Breast epithelium (tissue), 4 donors: ENCODE data around the gene NEO1. TPM values are rescaled to one million over a fixed set of nuclear protein-coding genes. Genes with fewer than 3 reads are reported as not detected.

Experiments
- DNase-seq, 2 donors: peaks; one replicate each; pipeline ENCODE4 v3.0.0-alpha.2; 2019; ENCODE audit warnings: low spot score in 2 of 2
- H3K27ac ChIP-seq, 2 donors: fragments of 200-600 bp; sonication (generic) in 1 of 2; one replicate each; pipeline ENCODE4 v1.5.1; 2016 to 2019; ENCODE audit warnings: mild to moderate bottlenecking in 1 of 2
- H3K27me3 ChIP-seq, 2 donors: fragments of 200-600 bp; sonication (generic) in 1 of 2; one replicate each; pipeline versions ENCODE4 v1.5.1 to v1.6.0; 2017 to 2019; ENCODE audit warnings: control low read depth in 1 of 2, mild to moderate bottlenecking in 1 of 2
- H3K36me3 ChIP-seq: fragments of 200-600 bp; one replicate; pipeline ENCODE4 v1.5.1; 2019
- H3K4me1 ChIP-seq, 2 donors: fragments of 200-600 bp; sonication (generic); one replicate each; pipeline ENCODE4 v1.5.1; 2016 to 2019; ENCODE audit warnings: control low read depth in 1 of 2
- H3K4me3 ChIP-seq, 3 donors: fragments of 200-600 bp; sonication (generic); 1 replicate in 2 of 3; 2 replicates in 1 of 3; pipeline ENCODE4 v1.5.1; 2016 to 2019; ENCODE audit warnings: mild to moderate bottlenecking in 3 of 3, moderate library complexity in 2 of 3
- H3K9me3 ChIP-seq, 2 donors: fragments of 200-600 bp; sonication (generic) in 1 of 2; one replicate each; pipeline ENCODE4 v1.5.1; 2016 to 2019; ENCODE audit warnings: control low read depth in 1 of 2
- POLR2A ChIP-seq: fragments of 450-650 bp; IDR thresholded peaks from one replicate; pipeline ENCODE4 v1.6.1; 2016; ENCODE audit warnings: antibody characterized with exemption, mild to moderate bottlenecking, moderate library complexity
- POLR2AphosphoS5 ChIP-seq, 3 donors: sonication (generic); formaldehyde crosslinking; IDR thresholded peaks; one replicate each; pipeline ENCODE4 v1.6.1; 2017; ENCODE audit warnings: antibody characterized with exemption in 3 of 3
- intact Hi-C: fragments of 100-400 bp; cut with DNase I; formaldehyde crosslinking; loops from one replicate; pipeline ENCODE4 v1.15.1; 2023; ENCODE audit warnings: low total_unique reads
- total RNA-seq, 3 donors: library from RNA; depleted of rRNA; stranded (reverse); fragments of >200 nt; gene quantifications; one replicate each; pipeline ENCODE4 v1.1.0, GENCODE V29; 2016
- TF ChIP-seq, protein P1 (sequence below), 3 donors: fragments of 450-650 bp; IDR thresholded peaks; one replicate each; pipeline ENCODE4 v1.5.1; 2016 to 2017; ENCODE audit warnings: antibody characterized with exemption in 3 of 3, mild to moderate bottlenecking in 3 of 3, moderate library complexity in 3 of 3

NEO1 gene
- total RNA-seq, 3 donors from 2014 or later: 21.3 to 66.3 (median 27.5) TPM

DNA sequence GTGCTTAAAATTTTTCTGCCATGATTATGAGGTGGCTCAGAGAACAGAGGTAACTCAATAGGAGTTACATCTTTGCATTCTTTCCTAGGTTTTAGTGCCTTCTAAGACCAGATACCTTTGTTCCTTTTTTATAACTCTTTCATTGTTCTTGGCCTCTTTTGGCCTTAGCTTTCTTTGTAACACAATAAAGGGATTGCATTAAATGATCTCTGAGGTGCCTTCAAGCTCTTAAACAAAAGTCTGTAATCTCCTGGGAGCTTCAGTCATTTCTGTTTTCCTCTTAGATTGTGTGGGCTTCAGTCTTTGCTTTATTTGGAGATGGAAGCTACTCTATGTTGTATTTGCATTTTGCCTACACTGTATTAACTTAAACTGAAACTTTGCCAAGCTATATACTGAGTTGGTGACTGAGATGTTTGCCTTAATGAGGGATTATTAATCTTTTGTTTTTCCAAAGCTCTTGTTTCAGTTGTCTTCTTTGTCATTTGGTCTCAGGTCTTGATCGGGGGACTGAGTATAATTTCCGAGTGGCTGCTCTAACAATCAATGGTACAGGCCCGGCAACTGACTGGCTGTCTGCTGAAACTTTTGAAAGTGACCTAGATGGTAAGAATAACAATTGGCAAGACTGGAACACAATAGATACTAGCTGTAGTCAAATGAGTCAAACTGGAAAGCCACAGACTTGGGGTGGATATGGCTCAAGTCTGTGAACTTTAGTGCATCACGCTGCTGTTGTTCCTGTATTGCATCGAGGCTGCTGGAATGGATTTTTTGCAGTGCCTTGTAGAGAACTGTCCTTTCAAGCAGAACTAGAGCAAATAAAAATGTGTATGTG is 206.2 kb downstream of the NEO1 start:
- intact Hi-C loops: no loop called here
- H3K4me1 ChIP-seq: no peaks in the 10 kb centered on the region
- no peak overlapping the region for H3K27ac ChIP-seq
- TF ChIP-seq POLR2A: no peak
- TF ChIP-seq, protein P1, sequence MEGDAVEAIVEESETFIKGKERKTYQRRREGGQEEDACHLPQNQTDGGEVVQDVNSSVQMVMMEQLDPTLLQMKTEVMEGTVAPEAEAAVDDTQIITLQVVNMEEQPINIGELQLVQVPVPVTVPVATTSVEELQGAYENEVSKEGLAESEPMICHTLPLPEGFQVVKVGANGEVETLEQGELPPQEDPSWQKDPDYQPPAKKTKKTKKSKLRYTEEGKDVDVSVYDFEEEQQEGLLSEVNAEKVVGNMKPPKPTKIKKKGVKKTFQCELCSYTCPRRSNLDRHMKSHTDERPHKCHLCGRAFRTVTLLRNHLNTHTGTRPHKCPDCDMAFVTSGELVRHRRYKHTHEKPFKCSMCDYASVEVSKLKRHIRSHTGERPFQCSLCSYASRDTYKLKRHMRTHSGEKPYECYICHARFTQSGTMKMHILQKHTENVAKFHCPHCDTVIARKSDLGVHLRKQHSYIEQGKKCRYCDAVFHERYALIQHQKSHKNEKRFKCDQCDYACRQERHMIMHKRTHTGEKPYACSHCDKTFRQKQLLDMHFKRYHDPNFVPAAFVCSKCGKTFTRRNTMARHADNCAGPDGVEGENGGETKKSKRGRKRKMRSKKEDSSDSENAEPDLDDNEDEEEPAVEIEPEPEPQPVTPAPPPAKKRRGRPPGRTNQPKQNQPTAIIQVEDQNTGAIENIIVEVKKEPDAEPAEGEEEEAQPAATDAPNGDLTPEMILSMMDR (IDR thresholded peaks at IDR 0.05): no peak
- no peak for TF ChIP-seq POLR2AphosphoS5 (IDR thresholded peaks at IDR 0.05)
- no peaks in the 10 kb centered on the region for H3K27me3 ChIP-seq
- H3K36me3 ChIP-seq: peaks cover 13% of the 10 kb centered on the region
- H3K9me3 ChIP-seq: no peaks in the 10 kb centered on the region
- no peak overlapping the region for H3K4me3 ChIP-seq
- no peak for DNase-seq

GRCh38 chr15:73264881-73265280 is 212.6 kb downstream of the NEO1 start:
- no peak overlapping the region for H3K4me3 ChIP-seq
- H3K27ac ChIP-seq: no peak overlapping the region
- H3K4me1 ChIP-seq: no peaks in the 10 kb centered on the region
- peaks cover 8% of the 10 kb centered on the region for H3K36me3 ChIP-seq
- no peaks in the 10 kb centered on the region for H3K27me3 ChIP-seq
- intact Hi-C loops: no loop called here
- TF ChIP-seq, protein P1 (IDR thresholded peaks at IDR 0.05): no peak
- no peak for TF ChIP-seq POLR2AphosphoS5 (IDR thresholded peaks at IDR 0.05)
- no peak for TF ChIP-seq POLR2A
- DNase-seq: no peak
- no peaks in the 10 kb centered on the region for H3K9me3 ChIP-seq

GRCh38 chr15:73265536-73266153 is 213.4 kb downstream of the NEO1 start:
- DNase-seq: no peak
- Histone ChIP-seq H3K36me3 (peaks cover 8% of the 10 kb centered on the region), H3K27ac (no peak overlapping the region), H3K4me3 (no peak overlapping the region), H3K9me3 (no peaks in the 10 kb centered on the region), H3K27me3 (no peaks in the 10 kb centered on the region), H3K4me1 (no peaks in the 10 kb centered on the region)
- TF ChIP-seq, protein P1 (IDR thresholded peaks at IDR 0.05): no peak
- TF ChIP-seq POLR2A (no peak), POLR2AphosphoS5 (IDR thresholded peaks at IDR 0.05) (no peak)
- intact Hi-C loops: no loop called here

GRCh38 chr15:73268457-73268856 is 216.2 kb downstream of the NEO1 start:
- H3K27ac ChIP-seq: no peak overlapping the region
- no peak overlapping the region for H3K4me3 ChIP-seq
- H3K4me1 ChIP-seq: no peaks in the 10 kb centered on the region
- no peaks in the 10 kb centered on the region for H3K27me3 ChIP-seq
- no peaks in the 10 kb centered on the region for H3K36me3 ChIP-seq
- H3K9me3 ChIP-seq: no peaks in the 10 kb centered on the region
- TF ChIP-seq, protein P1 (IDR thresholded peaks at IDR 0.05): no peak
- intact Hi-C loops: no loop called here
- DNase-seq: no peak

- Histone ChIP-seq H3K9me3 (no peaks in the 10 kb centered on the region), H3K4me1 (no peaks in the 10 kb centered on the region), H3K27me3 (no peaks in the 10 kb centered on the region), H3K27ac (peak overlapping the region in 1 of 2 donors; percentile 33), H3K36me3 (no peaks in the 10 kb centered on the region), H3K4me3 (no peak overlapping the region)
- DNase-seq: no peak
- intact Hi-C loops: no loop called here
- no peak for TF ChIP-seq POLR2A
- TF ChIP-seq, protein P1 (IDR thresholded peaks at IDR 0.05): no peak
- TF ChIP-seq POLR2AphosphoS5 (IDR thresholded peaks at IDR 0.05): no peak
These were observed 218.3 kb downstream of the NEO1 start for GRCh38 chr15:73270366-73271097.
